Heart left ventricle (tissue), 13 donors: ENCODE data around the gene FASTK.

Experiments
- CTCF ChIP-seq, 12 donors: fragments of 200-600 bp; sonication (generic) in 4 of 12; IDR thresholded peaks; one replicate each; pipeline versions ENCODE4 v1.5.0 to v1.8.0; 2018 to 2022; ENCODE audit warnings: antibody characterized with exemption in 12 of 12, mild to moderate bottlenecking in 5 of 12
- POLR2A ChIP-seq, 2 donors: fragments of 450-650 bp; IDR thresholded peaks; one replicate each; pipeline ENCODE4 v1.6.1; 2017; ENCODE audit warnings: antibody characterized with exemption in 2 of 2, mild to moderate bottlenecking in 2 of 2, moderate library complexity in 2 of 2
- donor health status: ischemic (EF 13 %, LVEDD 7.1; RV severe dilation, severe dysfunction).
- donor health status: DM: no; HTN: yes; CAD: no.
- donor health status: DM: no; HTN: no; CAD: no.
- donor health status: ischemic (EF 25% LVEDD 6.9; RV normal size, moderate dysfunction).
- donor health status: ischemic (EF 25% LVEDD 5.7; RV mildly dilated, moderate dysfunction).
- donor health status: ischemic (EF 35%, LVEDD 5.7; RV mildly dilated, moderate dysfunction).
- donor health status: nonischemic (EF 11% LVEDD 7.7; RV severe dilation, severe dysfunction).
- donor health status: DM: yes; HTN: yes; CAD: no.
- donor health status: PGD.
- donor health status: ischemic (EF 29% LVEDD 5.4; RV normal size, mild dysfunction).
- donor health status: nonischemic (EF 23%, LVEDD 6.1; RV moderate dilation, normal function).

- TF ChIP-seq CTCF (IDR thresholded peaks at IDR 0.05) (no peak), POLR2A (IDR thresholded peaks at IDR 0.05) (no peak)
Observed at GRCh38 chr7:151066273-151066974, 14.2 kb downstream of the FASTK start.
